ENCODE data around the gene PDGFRB. TPM values are rescaled to one million over a fixed set of nuclear protein-coding genes. Genes with fewer than 3 reads are reported as not detected.

The PDGFRB gene
- total and polyA plus RNA-seq, 2 of the 8 experiments (the other 6 are each of a cell fraction or from before 2014, with no cell fraction given) = 4.2 to 13.7 TPM

DNA sequence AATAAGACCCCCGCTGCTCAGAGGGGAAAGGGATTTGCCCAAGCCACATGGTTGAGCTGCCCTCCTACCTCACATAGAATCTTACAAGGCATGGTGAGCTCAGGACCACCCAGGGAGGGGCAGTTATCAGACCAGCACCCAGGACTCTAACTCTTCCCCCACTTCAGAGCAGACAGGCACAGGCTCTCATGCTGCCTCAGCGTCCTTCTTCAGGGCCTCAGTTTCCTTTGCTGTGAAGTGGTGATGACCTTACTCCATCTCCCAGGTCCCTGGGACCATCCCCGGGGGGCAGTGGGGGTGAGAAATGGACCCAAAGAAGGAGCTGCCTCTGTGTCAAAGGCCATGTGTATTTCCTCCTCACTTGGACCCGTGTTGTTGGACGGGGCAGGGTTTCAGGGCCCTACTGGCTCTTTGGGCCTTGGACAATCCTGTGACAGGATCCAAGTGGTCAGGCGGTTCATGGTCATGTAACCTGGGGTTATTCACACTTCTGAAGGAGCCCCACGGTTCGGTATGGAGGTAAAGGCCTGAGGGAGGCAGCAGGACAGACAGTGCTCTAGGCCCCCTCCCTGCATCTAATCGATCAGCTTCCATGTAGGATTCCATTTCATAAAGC, 37.6 kb downstream of the PDGFRB start (continued):
- no peak for TF ChIP-seq NANOG (IDR thresholded peaks at IDR 0.05; ENCODE audit: insufficient read depth, low read depth, low read length, poor library complexity, severe bottlenecking)
- no peak for TF ChIP-seq GTF2F1 (IDR thresholded peaks at IDR 0.05; ENCODE audit: borderline replicate concordance, low read depth, low read length)
- no peak for TF ChIP-seq BRCA1 (IDR thresholded peaks at IDR 0.05; ENCODE audit: low read depth, low read length)
- TF ChIP-seq HDAC2 (IDR thresholded peaks at IDR 0.05; ENCODE audit: borderline replicate concordance in 1 of 2, low read depth in 2 of 2, low read length in 2 of 2) = no peak
- TF ChIP-seq SIN3A (conservative IDR thresholded peaks at IDR 0.05 in 1 of 2, IDR thresholded peaks at IDR 0.05 in 1 of 2; ENCODE audit: low read depth in 1 of 2, low read length in 2 of 2) = no peak
- TF ChIP-seq CBX5 (IDR thresholded peaks at IDR 0.05; ENCODE audit: low read depth, low read length) = no peak
- no peak for TF ChIP-seq BACH1 (IDR thresholded peaks at IDR 0.05; ENCODE audit: low read length)

All from H1 (cell line).